Measurements from ENCODE around the gene RPL6.
"Not testable (repeated sequence)": the region's sequence is repeated elsewhere in the genome, so short reads cannot be mapped to it uniquely, and the experiment has no call there.

The RPL6 gene

DNA sequence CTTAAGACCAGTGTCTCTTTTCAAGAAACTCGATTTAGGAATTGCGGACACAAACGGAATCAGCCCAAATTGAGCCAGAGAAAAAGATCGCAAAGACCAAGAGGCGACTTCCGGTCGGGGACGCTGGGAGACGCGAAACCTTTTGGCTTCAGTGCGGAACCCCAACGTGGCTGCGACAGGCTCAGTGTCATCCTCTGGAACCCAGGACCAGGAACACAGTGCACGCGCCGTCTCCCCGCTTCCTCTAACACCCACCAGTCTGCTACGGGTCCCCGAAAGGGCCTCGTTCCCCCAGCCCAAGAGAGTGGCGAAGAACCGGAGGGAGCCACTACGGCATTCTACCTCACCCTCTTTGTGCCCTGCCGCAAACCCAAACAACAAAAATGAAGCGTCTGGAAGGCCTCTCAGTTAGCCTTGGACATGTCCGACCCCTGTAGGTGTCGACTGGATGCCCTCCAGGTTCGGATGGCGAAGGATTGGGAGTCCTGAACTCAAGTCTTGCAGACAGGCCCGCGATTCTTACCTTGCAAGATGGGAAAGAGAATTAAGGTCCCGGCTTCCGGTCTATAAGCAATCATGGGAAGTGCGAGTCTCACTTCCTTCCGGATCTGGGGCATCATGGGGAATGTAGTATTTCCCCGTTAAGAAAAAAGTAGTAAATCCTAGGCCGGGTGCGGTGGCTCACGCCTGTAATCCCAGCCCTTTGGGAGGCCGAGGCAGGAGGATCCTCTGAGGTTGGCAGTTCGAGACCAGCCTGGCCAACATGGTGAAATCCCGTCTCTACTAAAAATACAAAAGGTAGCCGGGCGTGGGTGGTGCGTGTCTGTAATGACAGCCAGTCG lies at the start of gene RPL6:
Gene RPL6 (minus strand): TSS at position 542 of the 842 bp plus-strand sequence. CDS start 949 bp downstream, outside the sequence.
- peak; percentile 60 to 94 (median 85) for DNase-seq
- intact Hi-C loops (cut with DNase I), result loop anchor here (1.0 kb wide), 1 partner anchor 9 kb away; the partner anchor contains the start of gene PTPN11

DNA sequence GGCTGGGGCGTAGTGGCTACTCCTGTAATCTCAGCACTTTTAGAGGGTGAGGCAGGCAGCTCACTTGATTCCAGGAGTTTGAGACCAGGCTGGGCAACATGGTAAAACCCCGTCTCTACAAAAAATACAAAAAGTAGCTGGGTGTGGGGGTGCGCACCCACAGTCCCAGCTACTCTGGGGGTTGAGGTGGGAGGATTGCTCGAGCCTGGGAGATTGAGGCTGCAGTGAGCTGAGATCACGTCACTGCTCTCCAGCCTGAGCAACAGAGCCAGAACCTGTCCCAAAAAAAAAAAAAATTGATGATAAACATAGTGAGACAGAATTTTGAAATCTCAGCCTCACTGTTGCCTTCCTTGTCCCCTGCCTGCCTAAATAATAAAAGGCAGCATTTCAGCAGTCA lies 49.3 kb upstream of the RPL6 start:
- intact Hi-C loops (cut with DNase I), result no loop called here
- peak in 14 of 42 donors; percentile 11 to 71 (median 25) for DNase-seq

- intact Hi-C loops (cut with DNase I), result no loop called here
- no peak for DNase-seq
Observed at GRCh38 chr12:112458330-112458729, 48.9 kb upstream of the RPL6 start.

GRCh38 chr12:112457142-112457541 lies 47.7 kb upstream of the RPL6 start:
- DNase-seq; intact Hi-C loops (cut with DNase I): not testable (repeated sequence)

GRCh38 chr12:112456029-112456428 lies 46.6 kb upstream of the RPL6 start:
- peak in 27 of 42 donors; percentile 17 to 81 (median 49) for DNase-seq
- intact Hi-C loops (cut with DNase I), result no loop called here

DNA sequence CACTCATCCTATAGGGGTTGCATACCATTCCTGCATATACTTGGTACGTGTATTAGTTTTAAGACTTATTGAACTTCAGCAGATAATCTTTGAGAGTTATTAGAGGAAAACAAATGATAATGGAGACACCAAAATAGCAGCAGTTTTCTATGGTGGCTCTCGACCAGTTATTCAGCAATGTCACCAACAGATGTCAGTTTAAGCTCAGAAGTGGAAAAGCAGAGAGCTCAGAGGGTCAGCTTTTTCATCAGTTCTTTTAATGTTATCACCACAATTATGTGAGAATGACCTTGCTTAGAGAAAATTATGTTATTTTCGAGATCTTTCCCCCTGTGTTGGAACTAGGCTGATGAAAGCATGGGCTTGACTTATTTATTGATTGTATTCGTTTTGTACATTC lies 41.3 kb upstream of the RPL6 start:
- intact Hi-C loops (cut with DNase I), result no loop called here
- peak in 6 of 42 donors; percentile 26 to 59 (median 39) for DNase-seq

DNA sequence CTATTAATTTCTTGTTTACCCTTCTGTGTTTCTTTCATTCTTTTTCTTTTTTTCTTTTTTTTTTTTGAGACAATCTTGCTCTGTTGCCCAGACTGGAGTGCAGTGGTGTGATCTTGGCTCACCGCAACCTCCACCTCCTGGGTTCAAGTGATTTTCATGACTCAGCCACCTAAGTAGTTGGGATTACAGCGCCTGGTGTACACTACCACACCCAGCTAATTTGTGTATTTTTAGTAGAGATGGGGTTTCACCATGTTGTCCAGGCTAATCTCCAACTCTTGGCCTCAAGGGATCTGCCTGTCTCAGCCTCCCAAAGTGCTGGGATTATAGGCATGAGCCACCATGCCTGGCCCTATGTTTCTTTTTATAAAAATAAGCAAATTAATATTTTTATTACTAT lies 38.8 kb upstream of the RPL6 start:
- intact Hi-C loops (cut with DNase I); DNase-seq: not testable (repeated sequence)

GRCh38 chr12:112447106-112447505 lies 37.7 kb upstream of the RPL6 start:
- no peak for DNase-seq

DNA sequence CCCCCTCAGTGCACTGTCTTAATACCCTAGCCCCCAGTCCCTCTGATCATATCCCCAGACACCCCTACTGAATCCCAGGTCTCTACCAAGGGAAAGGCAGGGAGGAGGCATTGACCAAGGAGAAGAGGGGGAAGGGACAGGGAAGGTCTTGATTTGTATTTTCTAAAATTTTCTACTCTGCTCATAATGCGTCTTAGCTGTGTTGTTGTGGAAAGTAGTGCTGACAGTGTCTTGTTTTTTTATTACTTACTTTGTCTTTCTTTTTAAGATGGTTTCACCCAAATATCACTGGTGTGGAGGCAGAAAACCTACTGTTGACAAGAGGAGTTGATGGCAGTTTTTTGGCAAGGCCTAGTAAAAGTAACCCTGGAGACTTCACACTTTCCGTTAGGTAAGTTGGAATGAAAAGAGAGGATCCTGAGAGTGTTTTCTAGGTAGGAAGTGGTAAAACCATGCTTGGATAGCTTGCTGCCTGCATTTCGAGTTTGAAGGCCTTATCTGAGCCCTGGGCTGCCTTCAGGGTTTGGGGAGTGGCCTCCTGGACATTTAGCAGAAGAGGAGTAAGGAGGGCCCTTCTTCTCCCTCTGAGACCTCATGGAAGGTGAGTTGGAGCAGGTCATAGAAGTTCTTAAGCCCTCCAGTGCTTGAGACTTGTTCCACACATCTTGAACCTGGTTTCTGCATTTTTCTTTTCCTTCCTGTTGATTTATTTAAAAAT lies 36.8 kb upstream of the RPL6 start:
- no peak for DNase-seq
- intact Hi-C loops (cut with DNase I), result no loop called here

More at GRCh38 chr12:112447106-112447505, 37.7 kb upstream of the RPL6 start:
- intact Hi-C loops (cut with DNase I), result no loop called here

DNA sequence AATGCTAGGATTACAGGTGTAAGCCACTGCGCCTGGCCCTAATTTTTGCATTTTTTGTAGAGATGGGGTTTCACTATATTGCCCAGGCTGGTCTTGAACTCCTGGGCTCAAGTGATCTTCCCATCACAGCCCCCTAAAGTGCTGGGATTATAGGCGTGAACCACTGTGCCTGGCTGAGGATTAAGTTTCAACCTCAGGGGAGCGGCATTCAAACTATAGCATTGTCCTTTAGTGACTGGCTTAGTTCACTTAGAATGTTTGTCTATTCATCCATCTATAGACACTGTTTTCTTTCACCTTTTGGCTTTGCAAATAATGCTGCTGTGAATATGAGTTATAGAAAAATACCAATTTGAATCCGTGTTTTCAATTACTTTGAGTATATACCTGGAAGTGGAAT lies 34.5 kb upstream of the RPL6 start:
- intact Hi-C loops (cut with DNase I), result no loop called here

DNA sequence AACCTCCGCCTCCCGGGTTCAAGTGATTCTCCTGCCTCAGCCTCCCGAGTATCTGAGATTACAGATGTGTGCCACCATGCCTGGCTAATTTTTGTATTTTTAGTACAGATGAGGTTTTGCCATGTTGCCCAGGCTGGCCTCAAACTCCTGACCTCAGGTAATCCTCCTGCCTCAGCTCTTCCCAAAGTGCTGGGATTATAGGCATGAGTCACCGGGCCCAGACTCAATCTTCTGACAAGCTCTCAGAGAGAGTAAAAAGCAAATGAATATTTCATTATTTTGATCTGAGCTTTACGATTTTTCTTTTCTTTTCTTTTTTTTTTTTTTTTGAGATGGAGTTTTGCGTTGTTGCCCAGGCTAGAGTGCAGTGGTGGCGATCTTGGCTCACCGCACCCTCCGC lies 31.2 kb upstream of the RPL6 start:
- intact Hi-C loops (cut with DNase I), result not testable (repeated sequence)
- DNase-seq, result peak in 17 of 42 donors; percentile 20 to 63 (median 44)

More for the DNA sequence above, 34.5 kb upstream of the RPL6 start:
- DNase-seq, result no peak

DNA sequence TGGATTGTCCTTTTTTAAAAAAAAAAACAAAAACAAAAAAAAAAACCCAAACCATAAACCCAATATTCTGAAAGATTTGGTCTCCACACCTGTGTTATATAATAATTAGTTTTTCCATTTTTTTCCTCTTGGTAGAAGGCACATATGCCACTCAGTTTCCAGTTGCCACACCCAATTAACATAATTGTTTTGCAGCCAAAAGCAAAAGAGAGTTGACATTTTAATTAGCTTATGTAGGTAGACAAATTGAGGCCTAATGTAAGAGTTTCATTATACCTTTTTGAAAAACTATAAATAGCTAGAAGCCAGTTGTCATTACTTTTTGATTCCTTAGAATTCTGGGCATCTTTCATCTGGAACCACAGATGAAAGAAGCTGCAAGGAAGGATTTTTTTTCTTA lies 30.4 kb upstream of the RPL6 start:
- intact Hi-C loops (cut with DNase I), result no loop called here
- DNase-seq, result no peak

DNA sequence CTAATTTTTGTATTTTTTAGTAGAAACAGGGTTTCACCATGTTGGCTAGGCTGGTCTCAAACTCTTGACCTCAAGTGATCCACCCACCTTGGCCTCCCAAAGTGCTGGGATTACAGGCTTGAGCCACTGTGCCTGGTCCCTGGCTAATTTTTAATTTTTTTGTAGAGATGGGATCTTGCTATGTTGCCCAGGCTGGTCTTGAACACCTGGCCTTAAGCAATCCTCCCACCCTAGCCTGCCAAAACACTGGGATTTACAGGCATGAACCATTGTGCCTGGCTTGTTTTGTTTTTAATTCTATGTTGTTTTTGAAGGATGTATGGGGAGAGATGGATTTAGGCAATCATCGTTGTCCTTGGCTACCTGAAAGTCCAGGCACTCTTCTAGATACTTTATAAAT lies 29.2 kb upstream of the RPL6 start:
- intact Hi-C loops (cut with DNase I); DNase-seq: not testable (repeated sequence)

GRCh38 chr12:112433551-112433950 lies 24.1 kb upstream of the RPL6 start:
- no peak for DNase-seq
- intact Hi-C loops (cut with DNase I), result no loop called here

GRCh38 chr12:112431965-112432364 lies 22.6 kb upstream of the RPL6 start:
- no peak for DNase-seq
- intact Hi-C loops (cut with DNase I), result no loop called here

- DNase-seq, result no peak
- intact Hi-C loops (cut with DNase I), result no loop called here
Observed at GRCh38 chr12:112430929-112431328, 21.5 kb upstream of the RPL6 start.

DNA sequence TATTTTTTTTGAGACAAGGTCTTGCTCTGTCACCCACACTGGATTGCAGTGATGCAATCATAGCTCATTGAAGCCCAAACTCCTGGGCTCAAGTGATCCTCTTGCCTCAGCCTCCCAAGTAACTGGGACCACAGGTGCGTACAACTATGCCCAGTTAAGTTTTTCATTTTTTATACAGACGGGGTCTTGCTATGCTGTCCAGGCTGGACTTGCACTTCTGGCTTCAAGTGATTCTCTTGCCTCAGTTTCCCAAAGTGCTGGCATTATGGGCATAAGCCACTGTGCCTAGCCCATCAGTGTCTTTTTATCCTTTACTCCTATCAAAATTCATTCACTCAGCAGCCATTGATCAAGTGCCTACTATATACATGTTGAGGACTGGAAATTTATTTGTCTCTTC lies 18.4 kb upstream of the RPL6 start:
- intact Hi-C loops (cut with DNase I), result no loop called here
- no peak for DNase-seq

DNA sequence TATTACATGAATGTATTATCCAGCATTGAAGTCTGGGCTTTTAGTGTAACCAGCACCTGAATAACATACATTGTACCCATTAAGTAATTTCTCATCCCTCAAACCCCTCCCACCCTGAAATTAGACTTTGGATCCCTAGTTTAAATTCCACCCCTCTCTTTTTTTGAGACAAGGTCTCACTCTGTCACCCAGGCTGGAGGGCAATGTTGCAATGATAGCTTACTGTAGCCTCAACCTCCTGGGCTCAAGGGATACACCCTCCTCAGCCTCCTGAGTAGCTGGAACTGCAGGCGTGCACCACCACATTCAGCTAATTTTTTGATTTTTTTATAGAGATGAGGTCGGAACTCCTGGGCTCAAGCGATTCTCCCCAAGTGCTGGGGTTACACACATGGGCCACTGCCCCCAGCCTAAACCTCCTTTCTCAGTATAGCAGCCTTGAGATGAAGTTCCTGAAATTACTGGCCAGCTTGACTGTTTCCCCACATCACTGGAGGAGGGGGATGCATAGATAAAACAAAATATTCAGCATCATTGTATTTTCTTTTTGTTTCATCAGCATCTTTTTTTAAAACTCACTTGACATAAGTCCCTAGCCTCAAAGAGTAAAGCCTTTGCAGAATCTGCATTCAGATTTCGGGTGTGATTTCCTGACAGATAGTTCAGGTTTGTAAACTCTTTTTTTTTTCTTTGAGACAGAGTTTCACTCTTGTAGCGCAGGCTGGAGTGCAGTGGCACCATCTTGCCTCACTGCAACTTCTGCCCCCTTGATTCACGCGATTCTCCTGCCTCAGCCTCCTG lies 16.4 kb upstream of the RPL6 start:
- DNase-seq, result no peak
- intact Hi-C loops (cut with DNase I), result no loop called here

GRCh38 chr12:112424126-112424525 lies 14.7 kb upstream of the RPL6 start:
- intact Hi-C loops (cut with DNase I), result no loop called here
- peak in 35 of 42 donors; percentile 12 to 86 (median 55) for DNase-seq
